HG03460 (cell line): Measurements from ENCODE around the gene DHRS1.

Experiments used
- ATAC-seq: cut with Tn5 transposase; IDR thresholded peaks from one replicate; pipeline ENCODE4 v1.9.1; 2021; ENCODE audit not compliant: unreplicated experiment

Gene DHRS1

DNA sequence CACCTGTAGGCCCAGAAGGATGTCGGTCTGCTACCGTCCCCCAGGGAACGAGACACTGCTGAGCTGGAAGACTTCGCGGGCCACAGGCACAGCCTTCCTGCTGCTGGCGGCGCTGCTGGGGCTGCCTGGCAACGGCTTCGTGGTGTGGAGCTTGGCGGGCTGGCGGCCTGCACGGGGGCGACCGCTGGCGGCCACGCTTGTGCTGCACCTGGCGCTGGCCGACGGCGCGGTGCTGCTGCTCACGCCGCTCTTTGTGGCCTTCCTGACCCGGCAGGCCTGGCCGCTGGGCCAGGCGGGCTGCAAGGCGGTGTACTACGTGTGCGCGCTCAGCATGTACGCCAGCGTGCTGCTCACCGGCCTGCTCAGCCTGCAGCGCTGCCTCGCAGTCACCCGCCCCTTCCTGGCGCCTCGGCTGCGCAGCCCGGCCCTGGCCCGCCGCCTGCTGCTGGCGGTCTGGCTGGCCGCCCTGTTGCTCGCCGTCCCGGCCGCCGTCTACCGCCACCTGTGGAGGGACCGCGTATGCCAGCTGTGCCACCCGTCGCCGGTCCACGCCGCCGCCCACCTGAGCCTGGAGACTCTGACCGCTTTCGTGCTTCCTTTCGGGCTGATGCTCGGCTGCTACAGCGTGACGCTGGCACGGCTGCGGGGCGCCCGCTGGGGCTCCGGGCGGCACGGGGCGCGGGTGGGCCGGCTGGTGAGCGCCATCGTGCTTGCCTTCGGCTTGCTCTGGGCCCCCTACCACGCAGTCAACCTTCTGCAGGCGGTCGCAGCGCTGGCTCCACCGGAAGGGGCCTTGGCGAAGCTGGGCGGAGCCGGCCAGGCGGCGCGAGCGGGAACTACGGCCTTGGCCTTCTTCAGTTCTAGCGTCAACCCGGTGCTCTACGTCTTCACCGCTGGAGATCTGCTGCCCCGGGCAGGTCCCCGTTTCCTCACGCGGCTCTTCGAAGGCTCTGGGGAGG is 11.3 kb upstream of the DHRS1 start, which contains the start of gene LTB4R:
Gene LTB4R, plus strand, starts transcription at position 857 of the 959 bp plus-strand sequence. CDS start 4,150 bp downstream, outside the sequence.
- ATAC-seq, result peak; percentile 54

DNA sequence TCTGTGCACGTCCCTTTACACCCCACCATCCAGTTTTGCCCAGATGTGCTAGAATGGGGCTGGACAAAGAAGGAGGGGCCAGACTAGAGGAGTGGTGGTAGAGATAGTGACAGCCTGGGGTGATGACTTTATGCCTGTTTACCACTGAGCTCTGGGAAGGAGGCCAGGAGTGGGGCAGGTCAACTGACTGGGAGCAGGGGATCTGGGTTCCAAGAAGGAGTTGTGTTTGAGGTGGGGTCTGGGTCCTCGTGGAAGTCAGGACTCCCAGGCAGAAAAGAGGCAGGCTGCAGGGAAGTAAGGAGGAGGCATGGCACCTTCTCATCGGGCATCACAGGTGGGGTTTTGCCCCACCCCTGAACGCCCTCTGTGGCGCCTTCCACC is 10.7 kb upstream of the DHRS1 start:
- no peak for ATAC-seq

- ATAC-seq, result no peak
These were observed 10.1 kb upstream of the DHRS1 start, which contains the start of gene LTB4R2 for GRCh38 chr14:24309538-24310264. Gene LTB4R2, plus strand, starts transcription at chr14:24310140. Its CDS starts 525 bp downstream, at chr14:24310665.

DNA sequence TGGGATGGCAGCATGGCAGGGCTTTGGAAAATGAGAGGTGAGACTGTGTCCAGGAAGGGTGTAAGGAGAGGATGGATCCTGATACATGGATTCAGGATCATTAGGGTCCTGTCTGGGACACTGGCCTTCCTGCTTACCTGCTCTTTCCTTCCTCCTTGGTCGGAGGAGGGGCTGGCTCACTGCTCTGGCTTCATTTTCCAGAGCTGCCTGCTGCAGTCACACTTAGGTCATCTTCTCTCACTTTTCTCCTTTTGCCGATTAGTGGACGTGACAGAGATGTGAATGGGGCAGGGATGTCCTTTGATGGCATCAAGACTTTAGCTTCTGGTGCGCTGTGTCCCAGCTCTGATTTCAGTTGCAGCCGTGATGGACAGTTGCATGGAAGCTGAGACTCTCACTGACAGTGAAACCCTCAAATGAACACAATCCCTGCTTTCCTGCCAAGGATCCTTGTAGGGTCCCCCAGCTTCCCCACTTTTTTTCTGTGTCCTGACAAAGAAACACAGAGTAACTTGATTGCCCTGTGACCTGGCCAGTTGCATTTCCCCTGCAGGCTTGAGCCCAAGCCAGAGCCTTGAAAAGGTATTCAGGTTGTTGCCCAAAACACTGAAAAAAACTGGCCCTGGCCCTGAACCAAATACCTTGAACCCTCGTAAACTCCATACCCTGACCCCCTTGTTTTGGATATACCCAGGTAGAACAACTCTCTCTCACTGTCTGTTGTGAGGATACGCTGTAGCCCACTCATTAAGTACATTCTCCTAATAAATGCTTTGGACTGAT is 9.0 kb upstream of the DHRS1 start:
- no peak for ATAC-seq

- no peak for ATAC-seq
These were observed 8.2 kb upstream of the DHRS1 start, which contains the start of gene CIDEB for GRCh38 chr14:24307575-24308341. Gene CIDEB, minus strand, starts transcription at chr14:24307977. Its CDS starts 119 bp downstream, at chr14:24307858.

DNA sequence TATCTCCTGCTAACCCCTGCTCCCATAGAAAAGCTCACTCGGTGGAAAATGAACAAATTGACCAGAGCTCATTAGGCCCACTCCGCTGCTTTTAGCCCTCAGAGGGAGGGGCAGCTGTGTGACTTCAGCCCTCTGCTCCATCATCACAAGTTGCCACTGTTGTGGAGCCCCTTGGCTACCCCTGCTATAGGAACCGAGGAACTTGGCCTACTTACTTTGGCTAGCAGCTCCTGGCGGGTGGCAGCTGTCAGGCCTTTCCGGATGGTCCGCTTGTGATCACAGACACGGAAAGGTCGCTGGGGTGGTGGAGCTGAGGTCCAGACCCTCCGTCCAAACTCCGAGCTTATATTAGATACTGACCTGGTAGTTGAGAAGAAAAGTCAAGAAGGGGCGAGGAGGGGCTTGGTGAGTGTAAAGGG is 7.6 kb upstream of the DHRS1 start:
- ATAC-seq, result no peak

- ATAC-seq, result no peak
These were observed 4.4 kb upstream of the DHRS1 start for GRCh38 chr14:24304019-24304387.

DNA sequence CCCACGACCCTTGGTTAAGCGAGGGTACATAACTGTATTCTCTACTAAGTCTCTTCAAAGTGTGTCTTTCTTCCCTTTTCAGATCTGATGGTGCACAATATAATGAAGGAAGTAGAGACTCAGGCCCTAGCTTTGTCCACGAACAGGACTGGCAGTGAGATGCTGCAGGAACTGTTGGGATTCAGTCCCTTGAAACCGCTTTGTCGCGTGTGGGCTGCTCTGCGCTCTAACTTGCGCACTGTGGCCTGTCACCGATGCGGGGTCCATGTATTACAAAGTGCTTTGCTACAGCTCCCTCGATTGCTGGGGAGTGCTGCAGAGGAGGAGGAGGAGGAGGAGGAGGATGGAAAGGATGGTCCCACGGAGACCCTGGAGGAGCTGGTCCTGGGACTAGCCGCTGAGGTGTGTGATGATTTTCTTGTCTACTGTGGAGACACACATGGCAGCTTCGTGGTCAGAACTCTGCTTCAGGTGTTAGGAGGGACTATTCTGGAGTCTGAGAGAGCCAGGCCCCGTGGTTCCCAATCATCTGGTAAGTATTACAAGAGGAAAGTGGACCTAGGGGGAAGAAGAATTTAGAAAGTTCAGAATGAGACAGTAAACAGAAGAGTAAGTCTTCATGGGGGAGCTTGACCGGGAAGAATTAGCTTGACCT is 873 bp upstream of the DHRS1 start:
- ATAC-seq, result no peak

DNA sequence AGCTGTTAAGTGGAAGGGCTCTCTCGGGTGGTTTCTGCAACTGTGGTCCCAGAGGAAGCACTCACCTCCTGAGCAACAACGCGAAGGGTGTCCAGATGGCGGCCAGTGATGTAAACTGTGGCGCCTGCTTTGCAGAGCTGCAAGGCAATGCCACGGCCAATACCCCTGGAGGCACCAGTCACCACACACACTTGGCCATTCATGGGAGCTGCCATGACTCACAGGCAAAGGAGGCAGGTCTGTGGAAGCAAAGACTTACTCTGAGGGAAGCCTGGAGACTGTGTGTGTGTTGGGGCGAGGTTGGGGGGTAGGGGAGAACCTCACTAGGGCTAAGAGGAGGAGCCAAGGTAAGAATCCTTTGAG is 707 bp downstream of the DHRS1 start:
- no peak for ATAC-seq

GRCh38 chr14:24297190-24297964 is 2.2 kb downstream of the DHRS1 start:
- ATAC-seq, result peak; percentile 22

DNA sequence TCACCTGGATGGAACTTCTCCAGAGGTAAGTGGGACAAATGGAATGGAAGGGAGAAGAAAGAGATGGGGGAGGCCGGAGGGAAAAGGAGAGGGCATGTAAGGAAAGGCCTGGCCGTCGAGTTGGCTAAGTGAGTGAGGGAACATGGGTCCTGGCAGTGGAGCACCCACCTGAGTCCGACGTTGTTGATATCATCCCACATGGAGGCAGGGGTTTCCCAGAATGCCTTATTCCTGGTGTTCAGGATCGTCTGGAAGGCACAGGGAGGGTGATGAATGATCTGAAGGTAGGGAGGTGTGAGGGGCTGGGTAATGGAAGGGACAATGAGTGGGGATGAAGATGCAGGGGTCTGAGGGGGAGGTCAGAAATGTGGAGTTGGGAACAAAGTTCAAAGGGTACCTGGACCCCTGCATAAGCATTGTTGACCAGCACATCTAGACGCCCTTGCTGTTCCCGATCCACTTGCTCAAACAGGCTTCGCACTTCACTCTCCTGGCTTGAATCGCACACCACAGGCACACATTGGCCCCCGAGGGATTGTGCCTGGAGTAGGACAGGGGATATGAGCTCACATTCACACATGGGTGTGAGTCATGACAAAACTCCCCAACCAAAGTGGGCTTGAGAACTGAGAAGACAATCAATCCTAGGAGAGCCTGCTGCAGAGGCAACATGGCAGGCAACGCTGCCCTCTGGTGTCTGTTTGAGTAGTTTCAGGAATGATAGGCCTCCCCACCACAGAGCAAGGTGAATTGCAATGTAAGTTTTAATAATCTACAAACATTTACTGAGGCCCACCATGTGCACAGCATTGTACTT is 3.0 kb downstream of the DHRS1 start:
- ATAC-seq, result peak; percentile 59

DNA sequence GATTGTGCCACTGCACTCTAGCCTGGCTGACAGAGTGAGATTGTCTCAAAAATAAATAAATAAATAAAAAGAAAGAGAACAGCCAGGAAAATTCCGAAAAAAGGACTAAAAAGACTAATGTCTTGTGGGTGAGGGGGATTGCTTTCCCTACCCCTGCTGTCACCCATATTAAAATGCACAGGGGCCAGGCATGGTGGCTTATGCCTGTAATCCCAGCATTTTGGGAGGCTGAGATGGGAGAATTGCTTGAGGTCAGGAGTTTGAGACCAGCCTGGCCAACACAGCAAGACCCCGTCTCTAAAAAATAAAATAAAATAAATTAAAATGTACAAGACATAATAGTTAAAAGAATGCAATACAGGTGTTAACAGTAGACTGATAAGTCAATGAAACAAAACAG is 6.1 kb downstream of the DHRS1 start:
- no peak for ATAC-seq

DNA sequence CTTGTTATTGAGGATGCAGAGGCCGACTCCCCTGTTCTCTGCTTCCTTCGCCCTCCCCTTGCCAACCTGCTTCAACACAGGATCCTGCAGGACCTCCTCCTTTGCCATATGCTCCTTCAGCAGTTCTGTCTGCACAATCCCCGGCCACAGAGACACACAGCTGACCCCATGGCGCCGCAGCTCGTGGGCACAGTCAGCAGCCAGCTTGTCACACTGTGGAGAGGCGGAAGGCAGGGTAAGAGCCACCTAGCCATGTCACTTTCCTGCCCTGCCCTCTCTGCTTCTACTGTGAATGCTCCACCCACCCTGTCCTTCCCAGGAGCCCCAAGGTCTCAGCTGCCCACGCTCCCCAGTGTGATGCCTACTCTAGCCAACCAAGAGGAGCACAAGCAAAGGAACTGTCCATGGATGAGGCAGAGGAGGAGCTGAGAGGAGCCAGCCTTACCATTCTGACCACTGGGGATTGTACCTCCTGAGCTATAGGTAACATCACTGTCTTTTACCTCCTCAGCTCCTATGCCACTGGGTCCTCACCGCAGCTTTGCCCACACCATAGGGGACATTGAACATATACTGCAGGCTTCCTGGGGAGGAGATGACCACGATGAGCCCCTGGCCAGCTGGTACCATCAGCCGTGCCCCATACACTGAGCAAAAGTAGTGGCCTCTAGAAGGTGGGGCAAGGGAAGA is 7.3 kb downstream of the DHRS1 start:
- ATAC-seq, result no peak

GRCh38 chr14:24291446-24292117 is 8.0 kb downstream of the DHRS1 start:
- no peak for ATAC-seq

GRCh38 chr14:24290746-24291145 is 8.8 kb downstream of the DHRS1 start:
- no peak for ATAC-seq

GRCh38 chr14:24289649-24290280 is 9.8 kb downstream of the DHRS1 start:
- ATAC-seq, result peak; percentile 86

GRCh38 chr14:24286996-24287395 is 12.6 kb downstream of the DHRS1 start:
- no peak for ATAC-seq
